Nucleus accumbens (tissue), 56 donors: ENCODE results near the gene SERPIND1.

ENCODE experiments used
- DNase-seq, 56 donors: peaks; one replicate each; lab custom pipeline; 2025; lab: John Stamatoyannopoulos, UW

Gene SERPIND1

DNA sequence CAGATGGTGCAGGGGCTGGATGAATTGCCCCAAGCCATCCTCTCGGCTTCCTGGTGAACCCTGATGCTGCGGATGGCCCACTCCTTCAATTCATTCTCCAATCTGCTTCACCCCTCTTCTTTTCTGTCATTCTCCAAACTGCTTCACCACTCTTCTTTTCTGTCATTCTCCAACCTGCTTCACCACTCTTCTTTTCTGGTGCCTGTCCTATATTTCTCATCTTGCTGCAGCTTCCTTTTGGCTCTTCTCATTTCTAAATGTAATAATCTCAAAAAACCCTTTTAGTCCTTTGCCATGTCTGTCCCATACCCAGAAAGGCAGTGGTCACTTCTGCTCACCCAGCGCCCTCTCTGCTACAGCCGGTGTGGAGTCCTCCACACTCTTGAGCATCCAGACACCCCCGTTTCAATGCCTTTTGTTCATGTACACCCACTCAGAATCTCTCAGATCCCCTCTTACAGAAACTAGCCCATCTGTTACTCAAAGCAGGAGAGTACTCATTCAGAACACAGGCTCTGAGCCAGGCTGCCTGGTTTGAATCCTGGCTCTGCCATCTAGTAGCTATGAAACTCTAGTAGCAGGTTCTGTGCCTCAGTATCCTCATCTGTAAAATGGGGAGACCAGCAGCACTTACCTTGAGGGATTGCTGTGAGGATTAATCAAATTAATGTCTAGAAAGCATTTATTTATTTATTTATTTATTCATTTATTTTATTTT, 14.9 kb downstream of the SERPIND1 start:
- DNase-seq = no peak

DNA sequence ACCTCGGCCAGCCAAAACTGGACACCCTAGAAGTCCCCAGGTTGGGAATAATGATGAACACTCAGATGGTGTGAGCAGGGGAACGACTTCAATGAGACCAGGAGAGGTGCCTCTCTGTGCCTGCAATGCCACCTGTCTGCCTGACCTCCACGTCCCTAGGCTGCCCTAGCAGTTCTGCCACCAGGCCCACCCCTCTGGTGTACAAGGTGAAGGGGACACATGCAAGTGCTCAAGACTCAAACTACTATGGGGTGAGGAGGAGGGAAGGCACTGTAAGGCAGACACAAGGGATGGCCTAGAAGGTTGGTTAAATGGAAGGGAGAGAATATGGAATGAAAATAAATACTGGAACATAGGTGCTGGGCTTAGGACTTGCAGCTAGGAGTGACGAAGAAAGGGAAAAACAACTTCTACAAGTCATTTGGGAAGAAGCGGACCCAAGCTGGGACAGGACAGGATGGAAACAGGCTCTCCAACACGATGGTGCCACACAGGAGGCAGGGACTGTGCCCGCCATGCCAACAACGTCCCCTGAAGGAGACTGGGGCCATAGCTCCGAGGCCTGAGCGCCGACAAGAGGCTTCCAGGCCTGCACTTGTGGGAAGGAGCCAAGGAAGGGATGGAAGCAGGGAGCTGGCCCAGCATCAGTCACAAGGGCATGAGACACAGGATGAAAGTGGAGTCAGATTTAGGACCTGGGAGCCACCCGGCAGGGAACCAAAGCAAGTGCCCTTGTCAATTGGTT, 18.5 kb downstream of the SERPIND1 start:
- peak in 1 of 56 donors; percentile 12 for DNase-seq

DNA sequence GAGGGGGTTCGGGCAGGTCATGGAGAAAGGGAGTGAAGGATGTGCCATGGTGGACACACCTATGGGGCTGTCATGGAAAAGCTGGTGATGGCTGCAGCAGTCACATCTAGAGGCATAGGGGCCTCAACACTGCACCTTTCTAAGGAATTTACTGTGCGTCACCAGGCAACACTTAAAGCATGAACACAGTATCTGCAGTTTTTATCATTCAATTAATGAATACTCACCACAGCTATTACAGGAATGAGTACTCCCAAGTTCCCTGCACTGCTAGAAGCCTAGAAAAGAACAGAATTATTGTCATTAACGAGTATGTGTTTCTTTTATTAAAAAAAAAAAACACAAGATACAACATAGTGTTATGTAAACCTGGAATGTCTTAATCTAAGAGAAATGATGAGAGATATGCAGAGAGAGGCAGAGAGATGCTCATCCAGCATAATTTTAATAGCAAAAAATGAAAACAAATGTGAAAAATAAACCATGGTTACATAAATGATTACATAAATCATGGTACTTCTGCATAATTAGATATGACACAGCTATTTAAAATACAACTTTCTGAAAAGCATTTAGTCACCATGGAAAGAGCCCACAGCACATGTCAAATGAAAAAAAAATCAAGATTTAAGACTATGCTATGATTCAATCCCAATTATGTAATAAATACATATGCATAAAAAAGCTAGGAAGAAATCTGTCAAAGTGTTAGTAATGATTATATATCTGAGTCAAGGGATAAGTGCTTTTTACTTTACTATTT, 19.2 kb downstream of the SERPIND1 start:
- DNase-seq = peak in 1 of 56 donors; percentile 16

DNA sequence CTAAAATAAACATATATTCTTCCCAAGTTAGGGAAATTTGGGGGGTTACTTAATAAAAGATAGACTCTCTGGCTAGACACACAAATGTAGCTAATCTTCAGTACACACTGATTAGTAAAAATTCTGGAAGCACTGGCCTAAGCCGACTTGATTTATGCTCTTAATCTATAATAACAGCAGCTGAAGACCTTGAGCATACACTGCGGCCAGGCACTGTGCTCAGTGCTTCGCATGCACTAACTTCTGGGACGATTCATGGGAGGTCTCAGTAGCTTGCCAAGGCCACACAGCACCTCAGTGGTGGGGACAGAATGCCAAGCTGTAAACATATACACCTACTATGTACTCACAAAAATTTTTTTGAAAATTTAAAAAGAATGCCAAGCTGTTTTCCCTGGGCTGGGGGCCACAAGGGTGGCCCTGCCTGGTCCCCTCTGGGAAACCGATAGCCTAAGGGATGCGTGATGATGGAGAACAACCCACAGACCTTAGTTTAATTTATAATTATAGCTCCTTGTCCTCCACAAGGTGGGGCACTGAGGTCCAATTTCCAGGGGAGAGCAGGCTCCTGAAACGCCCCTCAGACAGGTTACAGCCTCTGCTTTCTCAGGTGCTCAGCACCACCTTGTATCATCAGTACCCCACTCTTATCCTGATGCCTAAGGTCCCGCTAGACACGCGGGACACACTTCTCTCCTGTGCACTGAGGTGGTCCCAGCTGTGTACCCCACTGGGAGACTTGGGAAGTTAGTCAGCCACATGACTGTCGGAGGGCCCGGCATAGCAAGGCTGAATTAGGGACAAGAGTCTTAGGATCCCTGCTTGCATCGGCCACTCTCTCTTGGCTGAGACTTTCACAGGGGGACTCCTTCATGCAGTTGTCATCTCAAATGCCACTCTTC, 20.1 kb downstream of the SERPIND1 start:
- no peak for DNase-seq

DNA sequence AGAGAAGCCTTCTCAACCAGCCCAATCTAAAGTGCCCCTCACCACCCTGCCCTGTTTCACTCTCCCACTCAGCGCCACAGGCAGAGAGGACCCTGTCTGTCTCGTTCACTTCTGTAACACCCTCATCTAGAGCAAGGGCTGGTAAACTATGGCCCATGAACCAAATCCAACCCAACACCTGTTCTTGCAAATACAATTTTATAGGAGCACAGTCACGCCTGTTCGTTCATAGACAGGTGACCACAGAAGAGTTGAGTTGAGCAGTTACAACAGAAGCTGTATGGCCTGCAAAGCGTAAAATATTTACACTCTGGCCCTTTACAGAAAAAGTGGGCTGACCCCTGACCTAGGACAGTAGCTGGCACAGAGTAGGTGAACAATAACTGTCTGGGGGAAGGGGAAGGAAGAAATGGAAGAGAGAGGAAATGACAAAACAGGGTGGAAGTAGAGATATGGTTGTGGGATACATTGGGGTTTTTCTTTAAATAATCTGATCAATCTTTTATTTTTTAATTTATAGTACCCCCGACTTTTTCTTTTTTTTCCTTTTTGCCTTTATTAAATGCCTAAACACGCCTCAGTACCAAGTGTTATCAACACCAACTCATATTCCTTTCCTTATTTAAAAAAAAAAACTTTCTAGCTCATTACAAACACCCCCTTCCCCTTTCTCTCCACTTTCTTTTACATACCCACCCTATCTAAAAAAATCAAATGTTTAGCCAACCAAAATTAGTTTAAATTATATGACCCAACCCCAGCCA, 20.9 kb downstream of the SERPIND1 start:
- no peak for DNase-seq

DNA sequence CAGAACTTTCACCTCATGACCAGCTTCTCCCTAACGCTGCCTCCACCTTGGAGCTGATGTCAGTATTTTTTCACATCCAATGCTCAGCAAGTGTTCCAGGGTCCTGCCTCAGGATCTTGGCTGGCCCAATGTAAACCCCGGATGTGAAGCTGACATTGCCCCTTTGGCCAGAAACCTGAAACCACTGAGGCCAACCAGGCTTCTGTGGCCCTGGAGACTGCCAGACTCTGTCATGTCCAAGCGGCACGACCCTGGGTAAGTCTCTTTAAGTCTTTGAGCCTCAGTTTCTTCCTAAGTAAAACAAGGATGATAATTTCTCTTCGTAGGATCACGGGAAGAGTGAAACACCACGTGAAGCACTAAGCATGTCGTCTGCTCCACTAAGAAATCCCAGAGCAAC, 22.8 kb downstream of the SERPIND1 start:
- no peak for DNase-seq

DNA sequence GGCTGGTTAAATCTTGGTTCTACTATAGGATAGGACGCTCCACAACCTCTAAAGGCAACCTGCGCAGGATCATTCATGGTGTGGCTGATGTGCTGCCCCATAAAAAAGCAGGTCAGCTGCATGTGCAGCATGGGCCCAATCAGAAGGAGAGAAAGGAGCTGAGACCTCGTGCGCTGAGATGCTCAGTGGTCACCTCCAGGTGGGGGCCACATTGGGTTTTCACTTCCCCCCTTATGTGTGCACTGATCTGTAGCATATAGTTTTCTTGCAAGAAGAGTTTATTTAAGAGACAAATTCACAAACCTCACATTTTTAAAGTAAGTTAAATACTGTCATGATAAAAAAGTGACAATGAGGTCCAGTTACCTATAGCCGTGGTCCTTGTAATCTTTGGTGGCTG, 24.3 kb downstream of the SERPIND1 start:
- no peak for DNase-seq

DNA sequence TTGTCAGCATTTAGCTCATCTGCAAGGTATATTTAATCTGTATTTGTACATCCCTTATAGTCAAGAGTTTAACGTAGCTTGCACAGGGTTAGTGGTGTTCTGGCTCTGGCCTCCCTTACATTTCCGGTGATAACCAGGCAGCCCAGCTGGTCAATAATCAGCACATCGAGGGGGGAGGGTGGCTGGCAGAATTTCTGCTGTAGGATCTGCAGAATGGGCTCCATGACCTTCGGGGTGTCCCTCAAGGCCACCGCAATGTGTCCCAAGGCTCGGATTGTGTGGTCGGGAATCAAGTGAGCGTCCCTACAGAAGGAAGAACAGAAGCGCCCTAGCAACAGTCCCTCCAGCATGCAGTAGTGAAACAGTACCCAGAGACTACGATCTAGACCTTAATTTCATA, 25.1 kb downstream of the SERPIND1 start:
- DNase-seq = no peak

DNA sequence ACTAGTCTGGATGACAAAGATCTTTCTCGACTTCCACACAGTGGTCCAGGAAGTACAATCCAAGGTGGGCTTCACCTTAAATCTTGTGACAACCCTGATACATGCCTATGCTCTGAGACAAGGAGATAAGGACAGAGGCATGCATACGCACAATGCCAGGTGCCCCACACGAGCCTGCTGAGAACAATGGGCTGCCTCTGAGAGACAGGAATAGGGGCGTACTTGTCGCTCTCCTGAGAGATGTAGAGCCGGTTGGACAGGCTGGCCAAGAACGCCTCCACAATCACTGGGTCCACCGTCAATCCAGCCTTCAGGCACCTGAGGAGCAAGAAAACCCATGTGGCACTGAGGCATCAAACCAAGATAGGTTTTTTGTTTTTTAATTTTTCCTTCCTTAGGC, 25.5 kb downstream of the SERPIND1 start:
- no peak for DNase-seq

DNA sequence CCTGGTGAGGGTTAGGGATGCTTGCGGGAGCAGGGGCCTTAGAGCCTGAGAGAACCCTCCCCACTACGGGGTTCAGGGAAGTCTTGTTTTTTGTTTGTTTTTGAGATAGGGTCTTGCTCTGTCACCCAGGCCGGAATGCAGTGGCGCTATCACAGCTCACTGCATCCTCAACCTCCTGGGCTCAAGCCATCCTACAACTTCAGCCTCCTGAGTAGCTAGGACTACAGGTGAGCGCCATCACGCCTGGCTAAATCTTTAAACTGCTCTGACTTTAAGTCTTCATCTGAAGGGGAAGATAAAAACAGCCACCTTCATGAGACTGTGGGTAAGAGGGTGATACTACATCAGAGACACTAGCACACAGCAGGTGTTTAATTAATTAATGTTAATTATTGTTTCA, 28.5 kb downstream of the SERPIND1 start:
- no peak for DNase-seq

DNA sequence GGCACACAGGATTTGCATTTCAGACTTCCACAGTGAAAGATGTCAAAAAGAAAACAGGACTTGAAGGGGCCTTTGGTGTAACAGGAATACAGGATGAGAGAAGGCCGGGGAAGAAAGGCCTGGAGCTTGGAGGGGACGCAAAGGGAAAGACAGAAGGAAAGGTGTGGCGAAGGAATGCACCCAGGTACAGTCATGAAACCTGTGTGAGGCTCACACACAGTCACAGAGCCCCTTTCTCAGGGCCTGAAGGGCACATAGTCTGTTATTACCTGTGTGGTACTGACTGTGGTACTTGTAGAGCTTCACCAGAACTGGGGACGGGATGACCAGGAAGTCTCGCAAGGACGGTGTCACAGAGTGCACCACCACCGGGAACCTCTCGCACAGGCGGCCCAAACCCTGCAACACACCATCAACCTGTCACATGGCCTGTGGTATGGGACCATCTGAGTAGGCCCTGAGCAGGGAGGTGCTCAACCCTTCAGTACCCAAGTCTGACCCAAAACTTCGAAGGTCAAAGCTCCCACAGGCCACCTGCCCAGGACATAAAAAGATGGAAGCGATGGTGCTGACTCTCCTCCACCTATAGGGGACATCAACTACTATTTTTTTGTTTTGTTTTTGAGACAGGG, 29.1 kb downstream of the SERPIND1 start:
- no peak for DNase-seq

DNA sequence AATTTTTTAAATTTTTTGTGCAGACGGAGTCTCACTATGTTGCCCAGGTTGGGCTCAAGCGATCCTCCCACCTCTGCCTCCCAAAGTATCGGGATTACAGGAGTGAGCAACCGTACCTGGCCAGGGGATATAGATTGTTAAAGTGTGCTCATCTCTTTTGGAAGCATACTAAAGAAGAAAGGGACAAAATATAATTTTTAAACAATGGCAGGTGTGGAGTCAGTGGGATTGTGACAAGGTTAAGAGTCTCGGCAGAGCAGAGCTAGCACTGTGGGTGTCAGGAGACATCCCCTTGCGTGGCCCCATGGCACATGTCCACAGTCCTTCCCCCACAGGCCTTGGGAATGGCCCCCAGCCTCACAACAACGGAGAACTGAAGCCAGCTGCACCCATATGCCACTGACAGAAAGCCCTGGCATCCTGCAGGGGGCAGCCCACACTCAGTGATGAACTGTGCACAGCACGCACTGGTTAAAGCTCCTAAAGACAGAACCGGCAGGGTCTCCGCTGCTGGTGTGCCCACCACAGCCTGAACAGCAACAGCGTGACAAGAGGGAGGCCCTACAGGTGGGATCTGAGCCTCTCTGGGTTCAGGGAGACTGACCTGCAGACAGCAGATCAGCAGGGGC, 29.9 kb downstream of the SERPIND1 start:
- peak in 16 of 56 donors; percentile 8 to 55 (median 24) for DNase-seq

DNA sequence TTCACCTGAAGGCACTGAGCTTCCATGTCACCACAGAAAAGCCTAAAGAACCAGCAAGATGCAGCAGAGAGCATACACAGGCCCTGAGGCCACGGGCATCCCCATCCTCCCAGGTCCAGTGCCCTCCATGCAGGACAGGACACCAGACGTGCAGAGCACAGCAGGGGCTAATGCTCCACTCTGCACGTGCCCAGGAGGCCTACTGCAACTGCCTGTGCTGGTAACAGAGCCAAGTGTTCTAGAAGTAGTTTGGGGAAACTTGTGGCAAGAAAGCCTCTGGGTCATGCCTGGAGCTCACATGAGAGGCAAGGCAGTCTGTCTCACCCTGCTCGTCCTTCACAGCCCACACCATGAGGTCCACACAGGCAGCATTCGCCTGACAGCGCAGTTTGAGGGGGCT, 30.7 kb downstream of the SERPIND1 start:
- DNase-seq = no peak

DNA sequence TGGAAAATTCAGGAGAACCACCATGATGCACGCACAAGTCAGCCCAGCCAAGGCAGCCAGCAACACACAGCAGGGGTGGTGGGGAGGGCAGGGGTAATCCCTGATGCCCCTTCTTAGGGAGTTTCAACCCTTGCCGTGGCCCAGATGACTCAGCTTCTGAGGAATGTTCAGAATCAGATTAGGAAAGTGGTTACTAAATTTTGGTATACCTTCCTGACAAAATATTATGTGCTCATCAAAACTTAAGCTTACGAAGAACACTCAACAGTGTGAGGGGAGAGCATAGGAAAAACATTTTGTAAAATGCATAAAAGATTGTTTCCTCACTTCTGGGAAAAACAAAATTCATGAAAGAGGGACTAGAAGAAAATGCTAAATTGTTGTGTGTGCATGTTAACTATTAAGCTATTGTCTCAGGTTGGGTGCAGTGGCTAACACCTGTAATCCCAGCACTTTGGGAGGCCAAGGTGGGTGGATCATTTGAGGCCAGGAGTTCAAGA, 32.1 kb downstream of the SERPIND1 start:
- DNase-seq = no peak

DNA sequence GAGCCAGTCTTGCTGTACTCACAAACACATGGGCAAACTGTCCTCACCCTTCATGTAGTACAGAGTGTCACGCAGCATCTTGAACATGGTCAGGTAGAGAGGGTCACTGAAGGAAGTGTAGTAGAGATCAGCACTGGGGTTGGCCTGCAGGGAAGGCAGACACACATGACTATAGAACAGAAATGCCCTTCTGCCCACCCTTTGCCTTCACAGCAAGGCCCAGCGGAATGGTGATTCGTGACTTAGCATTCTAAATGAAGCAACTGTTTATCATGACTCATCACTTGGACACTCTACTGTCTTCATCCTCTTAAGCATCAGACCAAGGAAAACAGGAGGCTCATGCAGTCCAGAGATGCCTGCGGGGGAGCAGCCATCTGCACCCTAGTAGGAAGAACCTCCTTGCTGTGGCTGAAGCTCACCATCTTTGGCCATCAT, 33.4 kb downstream of the SERPIND1 start:
- peak in 1 of 56 donors; percentile 56 for DNase-seq

DNA sequence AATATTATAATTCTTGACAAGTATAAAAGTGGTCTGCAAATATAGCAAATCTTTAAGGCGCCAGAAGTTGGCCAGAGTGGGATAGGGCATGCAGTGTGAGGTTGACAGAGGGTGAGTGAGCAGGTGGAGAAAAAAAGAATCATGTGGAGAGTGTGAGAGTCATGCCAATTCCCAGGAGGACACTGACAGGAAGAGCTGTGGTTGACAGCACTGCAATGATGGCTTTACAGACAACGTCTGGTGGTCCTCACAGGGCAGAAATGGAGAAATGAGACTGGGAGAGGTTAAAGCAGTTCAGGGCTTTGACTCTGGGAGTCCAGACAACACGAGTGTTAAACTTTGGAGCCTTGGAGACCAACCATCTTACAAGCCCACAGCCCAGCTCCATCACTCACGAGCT, 34.9 kb downstream of the SERPIND1 start:
- no peak for DNase-seq

DNA sequence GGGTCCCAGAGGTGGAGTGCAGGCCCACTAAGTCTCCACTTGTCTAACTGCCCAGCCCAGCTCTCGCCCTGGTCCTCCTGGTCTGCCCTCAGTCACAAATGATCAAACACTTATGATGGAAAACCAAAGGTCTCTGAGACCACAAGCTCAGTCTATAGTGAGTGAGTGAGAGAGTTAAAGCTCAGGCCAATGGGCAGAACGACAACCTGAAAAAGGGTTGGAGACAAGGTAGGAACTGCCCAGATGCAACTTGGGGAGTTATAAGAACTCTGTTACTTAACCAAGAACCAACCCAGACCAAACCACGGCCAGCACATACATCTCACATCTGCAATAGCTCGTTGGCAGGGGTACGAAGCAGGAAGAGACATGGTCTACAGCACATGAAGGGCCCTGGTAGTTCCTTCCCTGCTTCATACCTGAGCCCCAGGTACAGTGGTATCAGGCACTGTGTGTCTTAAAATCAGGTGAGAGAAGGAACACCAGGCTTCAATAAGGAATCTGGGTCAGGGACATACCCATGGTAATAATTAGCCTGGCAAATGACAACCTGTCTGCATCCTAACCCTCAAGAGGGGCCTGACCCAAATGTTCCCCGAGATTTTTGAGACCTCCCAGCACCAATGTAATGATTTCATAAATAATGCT, 35.7 kb downstream of the SERPIND1 start:
- DNase-seq = no peak

DNA sequence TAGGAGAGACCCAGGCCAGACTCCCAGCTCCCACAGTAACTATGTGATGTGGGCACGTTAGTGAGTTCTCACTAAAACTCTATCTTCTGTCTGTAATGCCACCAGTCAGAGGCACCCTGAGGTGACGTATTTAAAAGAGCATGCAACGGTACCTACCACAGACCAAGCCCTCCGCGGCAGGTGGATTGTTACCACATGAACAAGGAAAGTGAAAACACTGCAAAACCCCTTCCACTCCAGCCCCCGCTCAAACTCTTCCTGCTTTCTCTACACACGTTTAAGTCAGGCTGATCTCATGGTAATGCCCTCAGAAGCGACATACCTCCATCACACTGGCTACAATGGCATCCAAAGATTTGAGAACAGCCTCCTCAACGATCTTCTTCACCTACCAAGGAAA, 36.7 kb downstream of the SERPIND1 start:
- DNase-seq = no peak
